HG03159 (cell line): ENCODE results near the gene RAB4A.

Source experiments
- ATAC-seq: cut with Tn5 transposase; IDR thresholded peaks from one replicate; pipeline ENCODE4 v1.9.1; 2021; ENCODE audit warnings: mild to moderate bottlenecking, moderate library complexity; ENCODE audit not compliant: unreplicated experiment

Gene RAB4A, protein sequence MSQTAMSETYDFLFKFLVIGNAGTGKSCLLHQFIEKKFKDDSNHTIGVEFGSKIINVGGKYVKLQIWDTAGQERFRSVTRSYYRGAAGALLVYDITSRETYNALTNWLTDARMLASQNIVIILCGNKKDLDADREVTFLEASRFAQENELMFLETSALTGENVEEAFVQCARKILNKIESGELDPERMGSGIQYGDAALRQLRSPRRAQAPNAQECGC

GRCh38 chr1:229270547-229271447 is at the start of gene RAB4A:
RAB4A (plus strand) TSS chr1:229271111; CDS start chr1:229271340, 229 bp downstream.
- peak; percentile 89 for ATAC-seq

GRCh38 chr1:229222081-229222480 is 48.8 kb upstream of the RAB4A start:
- no peak for ATAC-seq

GRCh38 chr1:229223498-229223897 is 47.4 kb upstream of the RAB4A start:
- ATAC-seq, result no peak

DNA sequence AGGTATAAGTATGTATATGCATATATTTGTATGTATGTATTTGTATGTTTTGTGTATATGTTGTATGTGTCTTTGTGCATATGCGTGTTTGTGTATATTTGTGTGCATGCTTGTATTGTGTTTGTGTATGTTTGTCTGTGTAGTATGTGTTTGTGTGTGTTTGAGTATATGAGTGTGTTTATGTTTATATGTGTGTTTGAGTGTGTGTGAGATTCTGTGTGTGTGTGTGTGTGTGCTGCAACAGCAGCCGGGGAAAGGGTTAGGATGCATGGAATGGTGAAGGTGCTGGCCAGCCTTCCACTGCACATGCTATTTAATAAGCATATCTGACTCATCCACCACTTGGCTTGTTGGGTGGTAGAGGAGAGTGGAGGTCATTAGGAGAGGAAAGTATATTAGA is 46.6 kb upstream of the RAB4A start:
- no peak for ATAC-seq

DNA sequence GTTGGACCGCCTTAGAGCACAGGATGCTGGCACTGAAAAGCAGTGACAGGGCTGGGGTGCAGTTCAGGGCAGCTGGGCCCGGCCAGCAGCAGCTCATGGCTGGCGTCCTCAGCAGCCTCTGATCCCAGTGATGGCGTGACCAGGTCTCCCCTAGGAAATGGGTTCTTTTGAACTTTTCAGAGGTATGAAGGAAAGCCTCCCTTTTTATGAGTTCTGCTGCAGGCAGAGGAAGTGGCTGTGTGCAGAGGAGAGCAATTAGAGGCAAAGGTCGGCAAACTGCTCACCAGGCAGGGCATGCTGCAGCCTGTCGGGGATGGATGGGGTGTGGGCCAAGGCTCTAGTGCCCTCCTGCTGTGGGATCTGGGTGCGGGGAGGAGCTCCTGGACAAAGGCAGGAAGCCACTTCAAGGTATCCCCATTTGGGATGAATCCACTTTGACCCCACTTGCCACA is 45.6 kb upstream of the RAB4A start:
- no peak for ATAC-seq

DNA sequence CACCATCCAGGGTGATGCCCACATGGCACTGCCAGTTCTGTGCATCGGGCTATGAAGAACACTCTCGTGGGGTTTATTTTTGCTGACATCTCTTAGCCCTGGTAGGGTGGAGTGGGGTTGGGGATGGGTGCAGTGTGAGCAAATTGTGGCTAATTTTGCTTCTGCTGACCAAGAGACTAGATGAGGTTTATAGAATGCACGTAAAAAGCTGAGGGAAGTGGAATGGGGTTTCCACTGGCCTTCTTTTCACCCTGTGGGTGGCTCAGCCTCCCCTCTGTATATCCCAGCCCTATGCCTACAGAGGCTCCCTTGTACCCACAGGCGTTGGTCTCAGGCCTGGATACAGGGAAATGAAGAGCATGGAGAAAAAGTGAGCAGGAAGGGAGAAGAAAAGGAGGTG is 44.1 kb upstream of the RAB4A start:
- ATAC-seq, result no peak

GRCh38 chr1:229227298-229227919 is 43.5 kb upstream of the RAB4A start:
- no peak for ATAC-seq

GRCh38 chr1:229228522-229228921 is 42.4 kb upstream of the RAB4A start:
- ATAC-seq, result no peak

GRCh38 chr1:229229137-229229720 is 41.7 kb upstream of the RAB4A start:
- ATAC-seq, result no peak

DNA sequence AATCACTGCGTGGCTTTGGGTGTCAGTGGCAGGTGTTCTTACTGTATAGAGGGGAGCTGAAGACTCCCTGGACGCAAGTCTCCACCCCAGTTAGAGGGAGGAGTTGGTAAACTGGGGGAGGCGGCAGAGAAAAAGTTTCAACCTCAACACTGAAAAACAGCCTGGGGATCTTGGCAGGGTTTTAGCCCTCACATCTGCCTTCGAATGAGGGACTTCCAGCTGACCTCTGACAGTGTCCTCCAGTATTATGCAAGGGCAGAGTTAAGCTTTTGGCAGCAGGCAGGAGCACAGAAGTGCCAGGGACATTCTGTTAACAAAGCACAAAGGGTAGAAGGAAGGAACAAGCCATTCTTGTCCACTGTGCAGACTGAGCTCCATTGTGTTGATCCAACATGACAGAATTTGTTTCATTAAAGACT is 41.2 kb upstream of the RAB4A start:
- ATAC-seq, result no peak

GRCh38 chr1:229230140-229230892 is 40.6 kb upstream of the RAB4A start:
- ATAC-seq, result peak; percentile 65

- no peak for ATAC-seq
Measured at GRCh38 chr1:229230893-229231753, 39.8 kb upstream of the RAB4A start.

DNA sequence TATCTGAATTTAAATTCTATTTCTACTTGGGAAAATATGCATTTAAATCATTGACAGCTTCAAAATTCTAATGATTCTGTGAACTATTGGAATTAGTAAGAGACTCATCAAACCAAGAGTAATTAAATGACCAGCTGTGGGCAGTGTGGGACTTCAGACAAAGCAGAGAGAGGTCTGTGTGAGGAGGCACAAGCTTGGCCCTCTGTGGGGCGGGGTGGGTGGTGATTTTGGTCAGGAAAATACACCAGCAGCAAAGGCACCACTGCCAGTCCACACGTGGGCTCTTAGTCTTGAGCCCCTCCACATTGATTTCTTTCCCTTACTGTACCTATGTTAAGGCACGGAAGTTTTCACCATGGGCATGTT is 39.2 kb upstream of the RAB4A start:
- no peak for ATAC-seq

DNA sequence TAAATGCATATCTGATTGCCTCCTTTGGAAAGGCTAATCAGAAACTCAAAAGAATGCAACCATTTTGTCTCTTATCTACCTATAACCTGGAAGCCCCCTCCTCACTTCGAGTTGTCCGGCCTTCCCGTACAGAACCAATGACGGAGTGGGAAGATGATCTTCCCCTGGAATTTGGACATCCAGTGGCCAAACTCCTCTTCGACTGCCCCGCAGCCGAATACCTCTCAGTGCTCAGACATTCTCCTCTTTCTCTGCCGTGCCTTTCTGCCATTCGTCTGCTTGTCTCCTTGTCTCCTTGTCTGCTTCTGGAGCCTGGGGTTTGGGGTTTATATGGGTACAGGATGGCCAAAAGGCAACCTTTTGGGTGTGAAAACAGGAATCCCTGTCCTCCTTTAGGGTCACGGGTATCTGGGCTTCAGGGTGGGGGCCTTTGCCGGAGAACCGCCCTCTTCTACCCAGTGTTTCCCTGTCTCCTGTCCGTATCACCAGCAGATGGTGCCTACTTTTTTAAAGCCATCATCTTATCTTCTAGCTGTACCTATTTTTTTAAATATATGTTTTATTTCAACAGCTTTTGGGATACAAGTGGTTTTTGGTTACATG is 35.9 kb upstream of the RAB4A start:
- ATAC-seq, result no peak

DNA sequence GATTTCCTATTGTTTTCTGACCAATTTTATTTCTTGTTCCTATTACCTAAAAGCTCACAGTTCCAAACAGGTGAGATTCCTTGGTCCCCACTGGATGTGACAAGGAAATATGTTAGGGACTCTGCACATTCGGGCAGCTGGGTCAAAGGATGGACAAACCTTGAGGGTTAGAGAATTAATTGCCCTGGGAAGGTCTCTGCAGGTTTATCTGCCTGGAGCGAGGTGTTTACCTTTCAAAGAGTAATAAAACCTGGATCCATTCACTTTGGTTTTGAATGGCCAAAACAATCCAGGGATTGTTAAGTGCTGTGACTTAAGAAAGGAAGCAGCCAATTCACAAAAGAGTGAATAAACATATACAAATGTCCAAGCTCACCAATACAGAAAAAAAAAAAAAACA is 33.6 kb upstream of the RAB4A start:
- ATAC-seq, result no peak

DNA sequence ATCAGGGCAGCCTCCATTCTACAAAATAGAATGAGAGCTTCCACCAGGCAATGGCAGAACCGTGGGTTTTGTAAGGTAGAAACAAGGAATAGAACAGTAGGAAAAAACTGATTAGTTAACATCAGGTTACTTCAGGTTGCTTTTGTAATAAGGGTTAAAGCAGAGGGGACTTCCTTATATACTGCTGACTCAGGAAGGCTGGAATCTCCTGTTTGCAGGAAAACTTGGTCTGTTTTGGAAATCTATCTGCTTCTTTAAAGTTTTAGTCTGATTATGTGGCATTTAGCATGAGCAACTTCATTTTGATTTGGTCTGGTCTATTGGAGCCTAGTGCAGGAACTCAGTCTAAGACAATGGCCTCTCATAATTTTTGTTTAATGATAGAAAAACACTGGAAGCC is 32.7 kb upstream of the RAB4A start:
- no peak for ATAC-seq

DNA sequence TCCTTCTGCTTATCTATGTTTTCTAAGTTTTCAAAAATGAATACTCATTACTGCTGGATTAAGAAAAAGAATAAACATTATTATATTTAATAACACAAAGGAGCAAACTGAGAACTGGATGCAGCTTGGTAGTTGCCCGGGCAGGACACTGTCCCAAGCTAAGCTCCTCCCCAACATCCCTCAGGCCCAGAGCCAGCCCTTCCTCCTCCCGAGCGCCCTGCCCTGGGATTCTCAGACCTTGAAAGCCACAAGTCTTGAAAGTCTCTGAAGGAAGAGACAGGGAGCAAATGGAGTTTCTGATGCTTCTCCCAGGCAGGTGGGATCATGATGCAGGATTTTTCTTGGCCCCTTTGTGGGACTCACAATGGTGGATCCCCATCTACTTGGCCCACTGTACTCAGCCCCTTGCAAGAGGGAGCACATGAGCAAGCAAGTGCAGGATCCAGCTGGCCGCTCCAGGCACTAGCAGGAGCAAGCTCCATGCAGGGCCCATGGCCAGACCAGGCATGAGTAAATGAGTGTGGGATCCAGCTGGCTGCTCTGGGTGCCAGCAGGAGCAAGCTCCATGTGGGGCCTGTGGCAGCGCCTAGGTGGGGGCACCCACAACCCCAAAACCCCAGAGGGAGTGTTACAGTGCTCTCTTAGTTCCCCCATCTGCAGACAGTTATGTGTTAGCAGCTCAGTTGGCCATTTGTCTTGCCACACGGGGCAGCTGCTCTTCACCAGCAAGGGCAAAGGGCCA is 32.1 kb upstream of the RAB4A start:
- ATAC-seq, result no peak

DNA sequence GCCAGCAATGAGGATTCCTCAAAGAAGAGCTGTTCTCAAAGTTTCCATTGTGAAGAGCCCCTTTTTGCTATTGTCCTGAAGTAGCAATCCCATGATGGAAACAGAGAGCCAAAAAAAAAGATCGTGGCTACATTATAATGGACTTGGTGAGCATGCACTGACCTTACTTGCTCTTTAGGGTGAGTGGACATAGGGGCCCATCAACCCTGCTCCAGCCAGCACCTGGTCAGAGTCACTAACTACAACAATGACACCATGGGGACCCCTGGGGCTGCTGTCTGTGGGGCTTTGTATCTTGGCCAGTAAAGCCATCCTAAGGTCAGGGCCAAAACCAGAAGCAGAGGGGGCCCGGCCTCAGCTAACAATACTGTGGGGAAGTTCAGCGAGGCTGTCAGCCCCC is 30.4 kb upstream of the RAB4A start:
- ATAC-seq, result no peak

DNA sequence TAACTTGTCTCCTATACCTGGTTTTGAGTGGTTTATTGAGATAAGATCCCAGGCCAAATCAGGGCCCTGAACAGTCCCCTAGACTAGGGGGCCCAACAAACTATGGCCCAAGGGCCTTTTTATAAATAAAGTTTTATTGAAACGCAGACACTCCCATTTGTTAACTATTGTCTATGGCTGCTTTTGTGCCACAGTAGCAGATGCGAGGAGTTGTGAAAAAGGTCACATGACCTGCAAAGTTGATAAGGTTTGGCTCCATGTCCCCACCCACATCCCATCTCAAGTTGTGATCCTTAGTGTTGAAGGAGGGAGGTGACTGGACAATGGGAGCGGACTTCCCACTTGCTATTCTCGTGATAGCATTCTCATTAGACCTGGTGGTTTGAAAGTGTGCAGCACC is 29.5 kb upstream of the RAB4A start:
- no peak for ATAC-seq
